ENCODE results near the gene CHN2.

CHN2 gene

DNA sequence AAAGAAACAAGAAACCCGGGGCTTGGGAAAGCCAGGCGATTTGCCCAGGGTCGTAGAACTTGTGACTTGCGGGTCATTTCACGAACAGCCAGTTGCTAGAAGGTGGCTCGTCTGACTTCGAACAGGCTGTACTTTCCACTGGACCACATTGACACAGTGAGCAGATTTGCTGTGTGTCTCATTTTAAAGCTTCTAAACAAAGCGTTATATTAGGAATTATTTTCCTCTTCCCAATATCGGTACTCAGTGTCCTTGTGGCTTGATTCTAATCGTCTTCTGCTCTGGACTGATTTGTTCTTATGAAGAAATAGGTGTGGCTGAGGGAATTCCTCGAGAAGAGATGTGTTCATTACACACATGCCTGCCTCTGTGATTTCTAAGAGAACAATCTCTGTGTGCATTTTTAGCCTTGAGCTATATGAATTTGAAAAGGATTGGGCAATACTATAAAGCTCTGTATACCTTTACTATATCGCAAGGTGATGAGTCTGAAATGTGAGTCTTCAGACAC, 219.1 kb downstream of the CHN2 start:
- DNase-seq, result no peak

DNA sequence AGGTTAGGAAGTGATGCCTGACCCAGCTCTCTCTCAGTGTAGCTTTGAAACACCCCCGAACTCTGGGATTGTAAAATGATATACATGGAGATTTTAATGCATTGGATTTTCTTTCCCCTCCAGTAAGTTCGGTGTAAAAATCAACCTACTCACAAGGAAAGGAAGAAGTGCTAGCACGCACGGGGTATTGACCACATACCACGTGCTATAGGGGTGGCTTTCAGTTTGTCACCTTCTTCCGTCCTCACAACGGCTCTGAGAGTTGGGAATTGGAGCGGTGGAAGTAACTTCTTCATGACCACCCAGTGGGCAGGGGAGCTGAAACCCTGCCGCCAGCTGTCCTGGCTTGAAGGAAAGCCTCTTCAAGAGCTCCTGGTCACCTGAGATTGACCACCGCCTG, 219.6 kb downstream of the CHN2 start:
- DNase-seq, result no peak

- DNase-seq, result no peak
Measured at GRCh38 chr7:29415215-29415614, 220.6 kb downstream of the CHN2 start.

- DNase-seq, result no peak
Measured at GRCh38 chr7:29416276-29416937, 221.8 kb downstream of the CHN2 start.

DNA sequence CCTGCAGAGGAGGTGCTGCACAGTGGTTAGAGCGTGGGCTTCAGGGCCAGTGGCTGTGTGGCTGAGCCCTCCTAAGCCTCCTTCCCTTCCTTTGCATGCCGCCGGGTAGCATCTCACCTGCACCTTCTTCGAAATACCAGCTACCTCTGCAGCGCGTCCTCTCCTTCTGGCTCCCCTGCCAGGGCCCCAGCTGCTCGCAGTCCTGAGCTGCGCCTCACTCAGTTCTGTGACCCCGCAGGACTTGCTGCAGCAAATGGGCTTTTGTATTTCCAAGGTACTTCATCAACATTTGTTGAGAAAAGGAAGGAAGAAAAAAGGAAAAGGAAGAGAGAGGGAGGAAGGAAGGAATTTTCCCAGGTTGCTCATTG, 222.3 kb downstream of the CHN2 start:
- no peak for DNase-seq

DNA sequence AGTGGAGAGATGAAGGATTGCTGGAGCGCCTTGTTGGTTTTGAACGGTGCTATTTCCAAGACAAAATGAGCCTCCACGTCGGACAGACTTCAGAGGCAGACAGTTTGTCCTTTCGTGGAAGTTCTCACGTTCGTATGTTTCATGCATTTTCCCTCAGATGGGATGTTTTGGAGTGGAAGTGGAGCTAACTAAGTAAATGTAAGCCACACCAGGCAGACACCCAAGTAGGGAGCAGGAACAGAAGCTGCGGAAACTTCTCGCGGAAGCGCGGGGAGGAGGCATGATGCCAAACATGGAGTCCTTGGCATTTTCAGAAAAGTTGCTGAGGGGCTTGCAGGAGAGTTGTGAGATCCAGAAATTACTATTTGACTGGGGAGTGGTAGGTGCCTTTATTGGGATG, 223.5 kb downstream of the CHN2 start:
- DNase-seq, result no peak

- DNase-seq, result no peak
Measured at GRCh38 chr7:29418651-29419050, 224.1 kb downstream of the CHN2 start.

GRCh38 chr7:29420011-29420410, 225.4 kb downstream of the CHN2 start:
- no peak for DNase-seq

- no peak for DNase-seq
Measured at GRCh38 chr7:29421010-29421956, 226.7 kb downstream of the CHN2 start.

DNA sequence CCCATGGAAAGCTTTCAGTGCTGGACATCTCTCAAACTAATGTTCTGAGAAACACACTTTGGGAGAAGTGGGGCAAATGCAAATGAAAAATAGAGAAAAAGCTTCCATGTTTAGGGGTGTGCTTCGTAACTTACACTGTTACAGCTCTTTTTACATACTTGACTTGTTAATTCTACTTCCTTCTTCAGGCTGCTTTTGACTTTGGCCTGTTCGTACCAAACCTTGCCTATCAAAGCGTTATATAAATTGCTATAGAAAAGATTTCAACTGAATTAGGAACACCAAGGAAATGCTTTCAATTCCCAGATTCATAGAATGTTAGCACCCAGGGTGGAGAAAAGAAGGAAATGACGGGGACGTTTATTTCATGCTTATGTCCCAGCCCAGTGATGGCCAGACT, 228.3 kb downstream of the CHN2 start:
- no peak for DNase-seq

- DNase-seq, result no peak
Measured at GRCh38 chr7:29424295-29424983, 229.9 kb downstream of the CHN2 start.

DNA sequence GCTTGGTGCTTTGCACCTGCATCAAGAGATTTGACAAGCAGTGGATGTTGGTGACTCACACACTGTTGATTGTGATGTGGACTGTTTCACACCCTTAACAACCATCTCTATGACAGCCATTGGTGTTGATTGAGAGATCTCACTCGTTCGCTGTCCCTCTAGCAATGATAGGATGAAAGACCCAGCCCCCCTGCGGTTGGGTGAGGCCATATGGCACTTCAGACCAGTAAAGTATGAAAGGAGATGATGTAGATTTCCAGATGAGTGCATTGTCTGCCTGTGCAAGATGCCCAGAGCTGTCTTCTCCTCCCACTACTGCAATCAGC, 230.4 kb downstream of the CHN2 start:
- no peak for DNase-seq

DNA sequence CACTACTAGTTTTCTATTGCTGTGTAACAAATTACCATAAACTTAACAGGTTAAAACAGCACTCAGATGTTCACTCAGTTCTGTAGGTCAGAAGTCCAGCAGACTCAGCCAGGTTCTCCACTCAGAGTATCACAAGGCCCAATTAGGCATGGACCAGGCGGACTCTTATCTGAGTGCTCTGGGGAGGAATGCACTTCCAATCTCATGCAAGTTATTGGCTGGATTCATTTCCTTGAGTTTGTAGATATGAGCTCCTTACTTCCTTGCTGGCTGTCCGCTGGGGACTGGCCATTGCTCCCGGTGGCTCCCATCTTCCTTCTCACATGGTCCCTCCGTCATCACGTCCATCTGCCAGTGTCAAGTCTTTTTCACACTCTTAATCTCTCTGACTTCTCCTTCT, 232.0 kb downstream of the CHN2 start:
- no peak for DNase-seq

- DNase-seq, result no peak
Measured at GRCh38 chr7:29429401-29429800, 234.8 kb downstream of the CHN2 start.

- no peak for DNase-seq
Measured at GRCh38 chr7:29430279-29430949, 235.8 kb downstream of the CHN2 start.

DNA sequence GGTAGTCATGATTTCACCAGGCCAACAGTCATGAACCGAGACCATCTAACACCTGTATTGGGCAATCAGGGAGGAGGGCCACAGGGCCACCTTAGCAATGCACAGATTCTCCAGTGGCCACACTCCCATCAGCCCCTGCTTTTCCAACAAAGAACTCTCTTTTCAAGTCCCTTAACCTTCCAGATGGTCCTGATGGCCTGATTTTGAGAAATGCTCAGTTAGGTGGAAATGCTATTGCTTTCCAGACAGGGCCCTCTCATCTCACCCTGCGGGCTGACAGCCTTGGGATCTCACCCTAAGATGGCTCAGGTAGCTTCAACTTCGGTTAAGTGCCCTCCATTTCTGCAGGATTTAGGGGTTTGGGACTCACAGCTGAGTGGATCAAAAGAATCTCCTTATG, 237.1 kb downstream of the CHN2 start:
- DNase-seq, result no peak

- DNase-seq, result no peak
Measured at GRCh38 chr7:29432721-29433120, 238.1 kb downstream of the CHN2 start.

GRCh38 chr7:29434380-29434768, 239.8 kb downstream of the CHN2 start:
- no peak for DNase-seq

DNA sequence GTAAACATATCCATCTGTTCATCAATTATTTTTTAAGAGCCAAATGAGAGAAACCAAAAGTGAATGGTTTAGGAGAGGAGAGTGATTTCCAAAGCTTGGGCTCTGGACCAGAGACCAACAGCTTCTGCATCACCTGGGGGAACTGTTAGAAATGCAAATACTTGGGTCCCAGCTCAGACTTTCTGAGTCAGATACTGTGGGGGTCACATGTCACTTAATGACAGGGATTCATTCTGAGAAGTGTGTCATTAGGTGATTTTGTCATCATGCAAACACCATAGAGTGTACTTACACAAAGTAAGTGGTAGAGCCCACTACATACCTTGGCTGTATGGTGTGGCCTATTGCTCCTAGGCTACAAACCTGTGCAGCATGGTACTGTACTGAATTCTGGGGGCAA, 240.6 kb downstream of the CHN2 start:
- no peak for DNase-seq

GRCh38 chr7:29435902-29436301, 241.3 kb downstream of the CHN2 start:
- DNase-seq, result no peak

DNA sequence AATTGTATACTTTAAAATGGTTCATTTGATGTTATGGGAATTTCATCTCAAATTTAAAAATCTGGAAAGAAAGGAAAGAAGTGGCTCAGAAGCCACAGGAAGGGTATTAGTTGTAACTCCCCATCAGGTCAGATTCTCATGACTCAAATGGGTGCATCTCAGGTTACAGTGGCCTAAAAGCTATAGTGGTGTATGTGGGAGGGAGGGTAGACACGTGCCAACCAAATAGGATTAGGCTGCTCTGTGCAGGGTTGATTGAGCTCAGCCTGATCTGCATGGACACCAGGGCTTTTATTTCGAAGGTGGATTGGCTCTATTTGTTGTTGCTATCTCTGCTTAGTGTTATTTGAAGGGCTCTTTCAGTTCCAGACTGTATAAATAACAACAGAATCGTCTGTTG, 247.6 kb downstream of the CHN2 start:
- DNase-seq, result no peak

DNA sequence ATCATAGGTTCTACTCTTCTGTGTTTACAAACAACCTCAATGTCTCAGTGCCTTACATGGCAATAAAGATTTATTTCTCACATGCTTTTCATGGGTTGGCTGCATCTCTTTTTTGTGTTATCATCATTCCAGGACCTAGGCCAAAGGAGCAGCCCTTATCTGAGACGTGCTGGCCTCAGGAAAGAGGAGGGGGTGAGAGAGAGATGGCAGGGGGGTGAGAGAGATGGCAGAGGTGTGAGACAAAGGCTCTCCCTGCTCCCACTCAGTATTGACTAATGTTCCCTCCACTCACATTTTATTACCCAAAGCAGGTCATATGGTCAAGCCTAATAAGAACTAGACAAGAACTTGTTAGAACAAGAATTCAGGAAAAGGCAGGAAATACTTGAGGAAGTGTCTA, 249.0 kb downstream of the CHN2 start:
- DNase-seq, result no peak

DNA sequence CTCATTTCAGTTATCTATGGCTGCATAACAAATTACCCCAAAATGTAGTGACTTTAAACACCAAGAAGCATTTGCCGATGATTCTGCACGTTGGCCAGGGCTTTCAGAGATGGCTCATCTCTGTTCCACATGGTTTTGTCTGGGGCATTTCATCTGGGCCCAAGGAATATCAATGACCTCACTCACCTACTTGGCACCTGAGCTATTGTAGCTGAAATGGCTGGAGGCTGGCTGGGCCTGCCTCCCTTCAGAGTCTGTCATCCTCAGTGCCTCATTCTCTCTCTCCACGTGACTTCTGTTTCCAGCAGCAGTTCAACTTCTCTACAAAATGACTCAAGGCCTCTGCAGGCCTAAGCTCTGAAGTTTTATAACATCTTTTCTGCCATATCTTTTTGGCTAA, 249.7 kb downstream of the CHN2 start:
- DNase-seq, result no peak

All from stimulated activated CD4-positive, alpha-beta T cell treated with anti-CD3 and anti-CD28 coated beads, Interleukin-4, amount 100 ng/mL, for 4 hours (primary cell).